Mammary epithelial cell (primary cell): ENCODE data around the gene COL25A1.

Source experiments
- CTCF ChIP-seq, 2 donors: IDR thresholded peaks in 1 of 2; conservative IDR thresholded peaks in 1 of 2; 2 replicates each; pipeline ENCODE4 v1.5.1; 2011 to 2012; ENCODE audit warnings: inconsistent platforms in 2 of 2, low read length in 2 of 2, mild to moderate bottlenecking in 2 of 2, control low read depth in 1 of 2, low read depth in 1 of 2; ENCODE audit not compliant: insufficient read depth in 1 of 2; ENCODE audit errors: extremely low read depth in 1 of 2
- EZH2 ChIP-seq: IDR thresholded peaks from 2 replicates; pipeline ENCODE4 v1.6.1; 2012; ENCODE audit warnings: low read length, inconsistent platforms, borderline replicate concordance

- TF ChIP-seq CTCF (conservative IDR thresholded peaks at IDR 0.05 in 1 of 2, IDR thresholded peaks at IDR 0.05 in 1 of 2; ENCODE audit: extremely low read depth in 1 of 2, insufficient read depth in 1 of 2, low read depth in 1 of 2, low read length in 2 of 2) (no peak), EZH2 (no peak)
Observed at GRCh38 chr4:109121561-109121960, 180.9 kb downstream of the COL25A1 start.
